HepG2 (cell line): ENCODE measurements around the gene TUBG2.
"Not testable (repeated sequence)": the region's sequence is repeated elsewhere in the genome, so short reads cannot be mapped to it uniquely, and the experiment has no call there.

Experiments
- BHLHE40 ChIP-seq: IDR thresholded peaks from 2 replicates; pipeline ENCODE4 v1.6.1; 2011; ENCODE audit warnings: low read length, improper control_type of control experiment
- MAX ChIP-seq: IDR thresholded peaks from 2 replicates; pipeline ENCODE4 v1.6.1; 2012; ENCODE audit warnings: inconsistent platforms
- NFE2L2 ChIP-seq: fragments of 150-350 bp; IDR thresholded peaks from 2 replicates; pipeline ENCODE4 v1.6.1; 2014; ENCODE audit warnings: low read length
- SMAD1 ChIP-seq: sonication (generic); formaldehyde crosslinking; IDR thresholded peaks from 2 replicates; pipeline ENCODE4 v1.4.0; 2020; ENCODE audit warnings: missing genetic modification reagents, low read depth, mild to moderate bottlenecking, borderline replicate concordance
- TCF12 ChIP-seq, 2 experiments: fragments of 450-650 bp in 1 of 2; sonication (generic) in 1 of 2; formaldehyde crosslinking in 1 of 2; IDR thresholded peaks; 2 replicates each; pipeline versions ENCODE4 v1.6.1 to v1.8.0; 2017 to 2022; ENCODE audit warnings: antibody characterized with exemption in 1 of 2, mild to moderate bottlenecking in 1 of 2, missing genetic modification reagents in 1 of 2, moderate library complexity in 1 of 2
- TF ChIP-seq, protein P1 (sequence below): sonication (generic); formaldehyde crosslinking; conservative IDR thresholded peaks from 2 replicates; pipeline ENCODE4 v1.4.0; 2020; ENCODE audit warnings: missing genetic modification reagents

DNA sequence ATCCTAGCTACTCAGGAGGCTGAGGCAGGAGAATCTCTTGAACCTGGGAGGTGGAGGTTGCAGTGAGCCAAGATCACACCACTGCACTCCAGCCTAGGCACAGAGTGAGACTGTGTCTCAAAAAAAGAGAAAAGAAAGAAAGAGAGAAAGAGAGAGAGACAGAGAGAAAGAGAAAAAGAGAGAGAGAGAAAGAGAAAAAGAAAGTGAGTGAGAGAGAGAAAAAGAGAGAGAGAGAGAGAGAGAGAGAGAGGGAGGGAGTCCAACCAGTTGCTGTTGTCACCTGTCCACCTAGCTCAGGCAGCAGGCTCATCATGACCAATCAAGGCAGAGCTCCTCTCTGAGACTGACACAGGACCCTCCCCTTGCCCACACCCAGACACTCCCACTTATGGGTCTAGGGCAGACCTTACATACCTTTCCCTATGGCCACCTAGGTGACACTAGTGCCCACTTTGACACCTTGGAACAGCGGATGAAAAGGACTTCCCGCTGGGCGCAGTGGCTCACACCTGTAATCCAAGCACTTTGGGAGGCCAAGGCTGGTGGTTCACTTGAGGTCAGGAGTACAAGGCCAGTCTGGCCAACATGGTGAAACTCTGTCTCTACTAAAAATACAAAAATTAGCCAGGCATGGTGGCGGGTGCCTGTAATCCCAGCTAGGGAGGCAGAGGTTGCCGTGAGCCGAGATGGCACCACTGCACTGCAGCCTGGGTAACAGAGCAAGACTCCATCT lies 31.9 kb upstream of the TUBG2 start:
- TF ChIP-seq SMAD1 (CRISPR knock-in tag); MAX; NFE2L2; TCF12 (IDR thresholded peaks at IDR 0.05); TCF12 (CRISPR knock-in tag; IDR thresholded peaks at IDR 0.05); BHLHE40: not testable (repeated sequence)
- TF ChIP-seq, protein P1, sequence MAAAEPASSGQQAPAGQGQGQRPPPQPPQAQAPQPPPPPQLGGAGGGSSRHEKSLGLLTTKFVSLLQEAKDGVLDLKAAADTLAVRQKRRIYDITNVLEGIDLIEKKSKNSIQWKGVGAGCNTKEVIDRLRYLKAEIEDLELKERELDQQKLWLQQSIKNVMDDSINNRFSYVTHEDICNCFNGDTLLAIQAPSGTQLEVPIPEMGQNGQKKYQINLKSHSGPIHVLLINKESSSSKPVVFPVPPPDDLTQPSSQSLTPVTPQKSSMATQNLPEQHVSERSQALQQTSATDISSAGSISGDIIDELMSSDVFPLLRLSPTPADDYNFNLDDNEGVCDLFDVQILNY (CRISPR knock-in tag), result not testable (repeated sequence)
